Muscle layer of colon (tissue), 2 donors: ENCODE measurements around the gene FAM114A1.
A peak's percentile ranks its signal among the peaks of the same experiment; 100 is the strongest.

Experiments used
- H3K27ac ChIP-seq: one replicate; pipeline ENCODE4 v1.7.0; 2013; ENCODE audit warnings: low read depth, mild to moderate bottlenecking, low read length, moderate library complexity
- H3K27me3 ChIP-seq, 2 donors: one replicate each; pipeline ENCODE4 v1.7.0; 2013; ENCODE audit warnings: low read length in 2 of 2, mild to moderate bottlenecking in 2 of 2; ENCODE audit not compliant: insufficient read depth in 2 of 2, control insufficient read depth in 1 of 2
- H3K36me3 ChIP-seq: one replicate; pipeline ENCODE4 v1.7.0; 2013; ENCODE audit warnings: mild to moderate bottlenecking, low read length; ENCODE audit not compliant: insufficient read depth
- H3K4me1 ChIP-seq: one replicate; pipeline ENCODE4 v1.7.0; 2013; ENCODE audit warnings: mild to moderate bottlenecking, low read length; ENCODE audit not compliant: insufficient read depth
- H3K4me3 ChIP-seq, 2 donors: one replicate each; pipeline ENCODE4 v1.7.0; 2013; ENCODE audit warnings: low read length in 2 of 2, low read depth in 1 of 2, mild to moderate bottlenecking in 1 of 2, moderate library complexity in 1 of 2
- H3K9ac ChIP-seq: one replicate; pipeline ENCODE4 v1.7.0; 2013; ENCODE audit warnings: low read length
- H3K9me3 ChIP-seq: one replicate; pipeline ENCODE4 v1.7.0; 2013; ENCODE audit warnings: mild to moderate bottlenecking, low read length
- donor health status: abdominal sarcoma.
- donor health status: Adenocarcinoma of cecum.

Gene FAM114A1

GRCh38 chr4:38884254-38884653 is 16.6 kb downstream of the FAM114A1 start:
- H3K9ac ChIP-seq = no peak overlapping the region
- no peaks in the 10 kb centered on the region for H3K27me3 ChIP-seq
- peaks cover 5% of the 10 kb centered on the region for H3K4me1 ChIP-seq
- no peak overlapping the region for H3K27ac ChIP-seq
- peaks cover 17% of the 10 kb centered on the region for H3K36me3 ChIP-seq
- H3K4me3 ChIP-seq = no peak overlapping the region
- H3K9me3 ChIP-seq = no peaks in the 10 kb centered on the region

DNA sequence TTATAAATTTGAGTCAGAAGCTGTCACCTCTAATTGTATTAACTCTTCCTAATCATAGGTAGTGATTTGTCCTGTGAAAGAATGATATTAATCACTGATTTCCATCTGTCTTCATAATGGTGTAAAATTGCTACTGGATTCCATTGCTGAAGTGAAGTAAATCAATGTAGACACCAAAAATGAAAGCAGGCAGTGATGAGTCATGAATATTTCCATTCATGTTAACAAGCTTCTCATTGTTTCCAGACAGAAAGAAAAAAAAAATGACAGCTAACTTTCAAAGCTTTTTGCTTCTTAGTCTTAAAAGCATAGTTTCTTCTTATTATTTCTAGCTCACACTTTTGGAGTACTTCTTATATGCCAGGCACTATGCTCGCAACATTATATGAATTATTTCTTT is 21.5 kb downstream of the FAM114A1 start:
- no peak overlapping the region for H3K27ac ChIP-seq
- no peak overlapping the region for H3K4me3 ChIP-seq

GRCh38 chr4:38891051-38891983 is 23.7 kb downstream of the FAM114A1 start:
- no peak overlapping the region for H3K9ac ChIP-seq
- H3K36me3 ChIP-seq = peaks cover 29% of the 10 kb centered on the region
- no peaks in the 10 kb centered on the region for H3K27me3 ChIP-seq
- H3K27ac ChIP-seq = no peak overlapping the region
- H3K9me3 ChIP-seq = no peaks in the 10 kb centered on the region
- no peak overlapping the region for H3K4me3 ChIP-seq
- H3K4me1 ChIP-seq = peaks cover 9% of the 10 kb centered on the region

More for the DNA sequence above, 21.5 kb downstream of the FAM114A1 start:
- no peaks in the 10 kb centered on the region for H3K27me3 ChIP-seq
- H3K36me3 ChIP-seq = peaks cover 22% of the 10 kb centered on the region
- no peaks in the 10 kb centered on the region for H3K9me3 ChIP-seq
- H3K9ac ChIP-seq = no peak overlapping the region
- peaks cover 6% of the 10 kb centered on the region for H3K4me1 ChIP-seq

- no peak overlapping the region for H3K9ac ChIP-seq
- no peaks in the 10 kb centered on the region for H3K27me3 ChIP-seq
- peaks cover 36% of the 10 kb centered on the region for H3K36me3 ChIP-seq
- no peak overlapping the region for H3K4me3 ChIP-seq
- peaks cover 10% of the 10 kb centered on the region for H3K4me1 ChIP-seq
- no peaks in the 10 kb centered on the region for H3K9me3 ChIP-seq
- no peak overlapping the region for H3K27ac ChIP-seq
Measured at GRCh38 chr4:38894322-38894982, 26.8 kb downstream of the FAM114A1 start.

DNA sequence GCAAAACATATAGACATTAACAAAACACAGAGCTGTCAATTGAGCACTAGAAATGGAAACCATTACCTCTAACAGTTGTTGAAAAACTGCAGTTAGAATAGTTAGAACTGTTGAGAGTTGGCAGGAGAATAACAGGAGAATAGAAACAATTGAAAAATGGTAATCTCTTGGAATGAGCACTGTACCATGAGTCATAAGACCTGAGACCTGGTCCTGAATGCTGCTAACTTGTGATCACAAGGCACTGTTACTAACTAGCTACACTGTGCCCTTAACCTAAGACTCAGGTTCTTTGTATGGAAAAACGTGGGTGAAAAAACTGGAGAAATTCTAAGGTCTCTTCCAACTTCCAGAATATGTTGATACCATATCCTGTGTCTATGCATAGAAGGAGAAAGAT is 29.3 kb downstream of the FAM114A1 start:
- H3K36me3 ChIP-seq = peaks cover 32% of the 10 kb centered on the region
- H3K9ac ChIP-seq = no peak overlapping the region
- no peak overlapping the region for H3K27ac ChIP-seq
- no peaks in the 10 kb centered on the region for H3K27me3 ChIP-seq
- no peaks in the 10 kb centered on the region for H3K9me3 ChIP-seq
- no peak overlapping the region for H3K4me3 ChIP-seq
- H3K4me1 ChIP-seq = peaks cover 9% of the 10 kb centered on the region

DNA sequence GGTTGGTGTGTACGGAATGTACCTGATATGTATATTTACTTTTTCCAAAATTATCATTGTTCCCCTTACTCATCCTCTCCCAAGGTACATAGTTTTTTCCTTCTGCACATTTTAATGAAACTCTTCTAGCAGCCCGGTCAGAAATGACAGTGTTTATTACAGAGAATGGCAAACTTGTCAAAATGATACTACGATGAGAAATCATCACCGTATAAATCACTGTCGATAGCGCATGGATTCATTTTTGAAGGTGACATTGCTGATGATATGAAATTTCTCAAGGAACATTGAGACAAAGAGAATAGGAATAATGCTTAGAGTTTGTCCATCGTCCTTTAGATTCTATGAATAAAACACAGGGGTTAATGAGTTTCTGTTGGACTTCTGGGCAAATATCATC is 30.6 kb downstream of the FAM114A1 start:
- H3K27me3 ChIP-seq = no peaks in the 10 kb centered on the region
- no peak overlapping the region for H3K27ac ChIP-seq
- H3K9me3 ChIP-seq = no peaks in the 10 kb centered on the region
- H3K4me3 ChIP-seq = no peak overlapping the region
- peaks cover 35% of the 10 kb centered on the region for H3K36me3 ChIP-seq
- H3K4me1 ChIP-seq = peaks cover 13% of the 10 kb centered on the region
- H3K9ac ChIP-seq = no peak overlapping the region

GRCh38 chr4:38902221-38902620 is 34.6 kb downstream of the FAM114A1 start:
- no peak overlapping the region for H3K9ac ChIP-seq
- H3K27ac ChIP-seq = no peak overlapping the region
- H3K27me3 ChIP-seq = no peaks in the 10 kb centered on the region
- no peak overlapping the region for H3K4me3 ChIP-seq
- peaks cover 15% of the 10 kb centered on the region for H3K4me1 ChIP-seq
- H3K9me3 ChIP-seq = no peaks in the 10 kb centered on the region
- H3K36me3 ChIP-seq = peaks cover 22% of the 10 kb centered on the region

DNA sequence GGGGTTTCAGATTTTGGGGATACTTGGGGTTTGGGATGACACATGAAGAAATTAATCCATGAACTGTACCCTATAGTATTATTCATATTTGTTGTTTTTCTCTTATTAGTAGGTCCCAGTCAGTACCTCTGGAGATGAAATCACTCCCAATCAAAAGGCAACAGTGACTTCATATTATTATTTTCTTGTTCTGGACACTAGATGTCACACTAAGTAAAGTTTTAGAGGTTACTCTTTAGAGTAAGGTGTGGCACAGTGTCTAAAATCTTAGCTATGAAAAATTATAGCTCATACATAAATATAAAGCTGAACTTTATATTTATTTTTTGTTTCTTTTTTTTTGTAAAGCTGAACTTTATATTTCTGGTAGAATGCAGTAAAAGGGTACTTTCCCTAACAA is 35.1 kb downstream of the FAM114A1 start:
- Histone ChIP-seq H3K9me3 (no peaks in the 10 kb centered on the region), H3K27me3 (no peaks in the 10 kb centered on the region), H3K4me1 (peaks cover 15% of the 10 kb centered on the region), H3K9ac (no peak overlapping the region), H3K27ac (no peak overlapping the region), H3K36me3 (peaks cover 24% of the 10 kb centered on the region), H3K4me3 (no peak overlapping the region)

- no peak overlapping the region for H3K4me3 ChIP-seq
- no peak overlapping the region for H3K9ac ChIP-seq
- no peaks in the 10 kb centered on the region for H3K9me3 ChIP-seq
- H3K4me1 ChIP-seq = peaks cover 15% of the 10 kb centered on the region
- peak overlapping the region; percentile 4 for H3K27ac ChIP-seq
- H3K36me3 ChIP-seq = peaks cover 38% of the 10 kb centered on the region
- no peaks in the 10 kb centered on the region for H3K27me3 ChIP-seq
Measured at GRCh38 chr4:38904090-38904666, 36.6 kb downstream of the FAM114A1 start.

DNA sequence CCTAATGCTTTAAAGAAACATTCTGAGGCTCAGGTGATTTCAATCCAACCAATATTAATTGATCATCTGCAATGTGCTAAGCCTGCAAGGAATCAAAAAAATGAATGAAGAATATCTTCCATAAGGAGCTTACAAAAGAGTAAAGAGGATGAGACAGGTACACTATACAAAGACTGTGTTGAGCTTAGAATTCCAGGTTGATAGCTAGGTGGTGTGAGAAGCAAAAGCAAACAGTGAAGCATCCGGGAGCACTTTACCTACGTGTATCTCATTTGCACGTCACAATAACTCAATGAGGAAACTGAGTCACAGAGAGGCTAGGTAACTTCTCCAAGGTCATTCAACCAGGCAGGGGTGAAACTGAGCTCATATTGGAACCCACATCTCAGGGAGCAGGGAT is 37.1 kb downstream of the FAM114A1 start:
- H3K36me3 ChIP-seq = peaks cover 43% of the 10 kb centered on the region

GRCh38 chr4:38905652-38906385 is 38.2 kb downstream of the FAM114A1 start:
- Histone ChIP-seq H3K27ac (peak overlapping the region; percentile 35), H3K9ac (no peak overlapping the region), H3K36me3 (peaks cover 54% of the 10 kb centered on the region), H3K4me1 (peaks cover 15% of the 10 kb centered on the region), H3K9me3 (no peaks in the 10 kb centered on the region), H3K4me3 (no peak overlapping the region), H3K27me3 (no peaks in the 10 kb centered on the region)

More for the DNA sequence above, 37.1 kb downstream of the FAM114A1 start:
- Histone ChIP-seq H3K9ac (no peak overlapping the region), H3K27ac (peak overlapping the region; percentile 4), H3K9me3 (no peaks in the 10 kb centered on the region), H3K4me3 (no peak overlapping the region), H3K4me1 (peaks cover 15% of the 10 kb centered on the region), H3K27me3 (no peaks in the 10 kb centered on the region)
